Stomach (tissue), 4 donors: ENCODE data around the gene ERVW-1.

Experiments used
- EP300 ChIP-seq: sonication (generic); formaldehyde crosslinking; IDR thresholded peaks from one replicate; pipeline ENCODE4 v1.6.1; 2017; ENCODE audit warnings: antibody characterized with exemption
- POLR2A ChIP-seq, 4 donors: fragments of 450-650 bp; IDR thresholded peaks; one replicate each; pipeline ENCODE4 v1.6.1; 2016; ENCODE audit warnings: antibody characterized with exemption in 4 of 4, control low read depth in 2 of 4, mild to moderate bottlenecking in 1 of 4, moderate library complexity in 1 of 4
- POLR2AphosphoS5 ChIP-seq, 3 donors: sonication (generic); formaldehyde crosslinking; IDR thresholded peaks; one replicate each; pipeline ENCODE4 v1.6.1; 2016; ENCODE audit warnings: antibody characterized with exemption in 3 of 3
- TF ChIP-seq, protein P1 (sequence below), 7 experiments: fragments of 450-650 bp in 4 of 7; fragments of 200-600 bp in 3 of 7; sonication (generic) in 3 of 7; IDR thresholded peaks; one replicate each; pipeline ENCODE4 v1.5.1; 2016 to 2019; ENCODE audit warnings: antibody characterized with exemption in 7 of 7, control low read depth in 2 of 7, mild to moderate bottlenecking in 1 of 7

DNA sequence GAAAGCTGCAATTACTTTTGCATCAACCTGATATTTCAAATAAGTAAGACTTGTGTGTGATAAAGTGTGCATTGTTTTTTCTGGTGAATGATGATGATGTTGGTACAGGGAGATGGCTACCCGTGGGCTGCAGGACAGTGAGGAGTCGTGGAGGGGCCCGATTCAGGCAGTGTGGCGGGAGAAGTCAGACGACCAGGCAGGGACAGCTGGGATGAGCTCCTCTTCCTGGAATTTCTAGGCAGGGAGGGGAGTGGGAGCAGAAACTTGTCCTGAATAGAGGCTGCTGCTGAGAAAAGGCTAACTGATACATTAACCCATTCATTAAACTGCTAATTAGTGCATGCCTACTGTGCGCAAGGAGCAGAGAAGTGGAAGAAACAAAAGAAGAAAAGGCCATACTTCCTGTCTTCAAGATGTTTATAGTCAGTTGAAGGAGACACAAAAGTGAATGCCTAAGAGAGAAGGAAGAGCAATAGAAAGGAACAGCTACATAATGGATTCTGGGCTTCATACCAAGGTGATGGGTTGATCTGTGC lies 39.7 kb downstream of the ERVW-1 start:
- TF ChIP-seq, protein P1, sequence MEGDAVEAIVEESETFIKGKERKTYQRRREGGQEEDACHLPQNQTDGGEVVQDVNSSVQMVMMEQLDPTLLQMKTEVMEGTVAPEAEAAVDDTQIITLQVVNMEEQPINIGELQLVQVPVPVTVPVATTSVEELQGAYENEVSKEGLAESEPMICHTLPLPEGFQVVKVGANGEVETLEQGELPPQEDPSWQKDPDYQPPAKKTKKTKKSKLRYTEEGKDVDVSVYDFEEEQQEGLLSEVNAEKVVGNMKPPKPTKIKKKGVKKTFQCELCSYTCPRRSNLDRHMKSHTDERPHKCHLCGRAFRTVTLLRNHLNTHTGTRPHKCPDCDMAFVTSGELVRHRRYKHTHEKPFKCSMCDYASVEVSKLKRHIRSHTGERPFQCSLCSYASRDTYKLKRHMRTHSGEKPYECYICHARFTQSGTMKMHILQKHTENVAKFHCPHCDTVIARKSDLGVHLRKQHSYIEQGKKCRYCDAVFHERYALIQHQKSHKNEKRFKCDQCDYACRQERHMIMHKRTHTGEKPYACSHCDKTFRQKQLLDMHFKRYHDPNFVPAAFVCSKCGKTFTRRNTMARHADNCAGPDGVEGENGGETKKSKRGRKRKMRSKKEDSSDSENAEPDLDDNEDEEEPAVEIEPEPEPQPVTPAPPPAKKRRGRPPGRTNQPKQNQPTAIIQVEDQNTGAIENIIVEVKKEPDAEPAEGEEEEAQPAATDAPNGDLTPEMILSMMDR (IDR thresholded peaks at IDR 0.05) = no peak
- TF ChIP-seq POLR2A (IDR thresholded peaks at IDR 0.05) = no peak
- TF ChIP-seq EP300 = no peak
- TF ChIP-seq POLR2AphosphoS5 (IDR thresholded peaks at IDR 0.05) = no peak
